GM19035 (cell line): Measurements from ENCODE around the gene TECTB.

Source experiments
- ATAC-seq: cut with Tn5 transposase; IDR thresholded peaks from one replicate; pipeline ENCODE4 v1.9.1; 2021; ENCODE audit not compliant: unreplicated experiment

The TECTB gene

GRCh38 chr10:112271982-112272381 is 11.2 kb upstream of the TECTB start:
- no peak for ATAC-seq

- no peak for ATAC-seq
Observed at GRCh38 chr10:112274831-112275230, 8.4 kb upstream of the TECTB start.

- ATAC-seq = no peak
Observed at GRCh38 chr10:112275512-112276245, 7.5 kb upstream of the TECTB start.

- ATAC-seq = no peak
Observed at GRCh38 chr10:112278871-112279270, 4.3 kb upstream of the TECTB start.

- ATAC-seq = no peak
Observed at GRCh38 chr10:112279433-112279832, 3.8 kb upstream of the TECTB start.

- no peak for ATAC-seq
Observed at GRCh38 chr10:112280205-112280921, 2.8 kb upstream of the TECTB start.

- ATAC-seq = no peak
Observed at GRCh38 chr10:112282086-112282485, 1.1 kb upstream of the TECTB start.

GRCh38 chr10:112286837-112287818 is 3.9 kb downstream of the TECTB start:
- no peak for ATAC-seq

GRCh38 chr10:112287844-112288243 is 4.6 kb downstream of the TECTB start:
- ATAC-seq = no peak

GRCh38 chr10:112288486-112288885 is 5.3 kb downstream of the TECTB start:
- no peak for ATAC-seq

GRCh38 chr10:112289373-112290053 is 6.3 kb downstream of the TECTB start:
- ATAC-seq = no peak

- ATAC-seq = no peak
Observed at GRCh38 chr10:112290054-112290373, 6.8 kb downstream of the TECTB start.

- no peak for ATAC-seq
Observed at GRCh38 chr10:112294169-112294568, 11.0 kb downstream of the TECTB start.

GRCh38 chr10:112295853-112296830 is 12.9 kb downstream of the TECTB start:
- no peak for ATAC-seq

- ATAC-seq = no peak
Observed at GRCh38 chr10:112296908-112297331, 13.7 kb downstream of the TECTB start.

GRCh38 chr10:112298581-112298980 is 15.4 kb downstream of the TECTB start:
- no peak for ATAC-seq

- no peak for ATAC-seq
Observed at GRCh38 chr10:112299456-112299855, 16.3 kb downstream of the TECTB start.

GRCh38 chr10:112302335-112302734 is 19.1 kb downstream of the TECTB start:
- ATAC-seq = no peak

- ATAC-seq = no peak
Observed at GRCh38 chr10:112303528-112303927, 20.3 kb downstream of the TECTB start.
